Esophagus squamous epithelium (tissue), 5 donors: ENCODE measurements around the gene NUP42. TPM values are rescaled to one million over a fixed set of nuclear protein-coding genes. Genes with fewer than 3 reads are reported as not detected.

ENCODE experiments used
- DNase-seq: peaks from one replicate; lab custom pipeline; 2025; lab: John Stamatoyannopoulos, UW
- H3K27ac ChIP-seq, 4 donors: fragments of 200-600 bp; sonication (generic); one replicate each; pipeline ENCODE4 v1.5.1; 2016 to 2019; ENCODE audit warnings: mild to moderate bottlenecking in 1 of 4
- H3K27me3 ChIP-seq, 4 donors: fragments of 200-600 bp; sonication (generic); 1 replicate in 3 of 4; 2 replicates in 1 of 4; pipeline versions ENCODE4 v1.5.1 to v1.6.0; 2017 to 2021; ENCODE audit warnings: antibody characterized with exemption in 1 of 4
- H3K36me3 ChIP-seq, 3 donors: fragments of 200-600 bp; sonication (generic); one replicate each; pipeline ENCODE4 v1.5.1; 2016 to 2019
- H3K4me1 ChIP-seq, 3 donors: fragments of 200-600 bp; sonication (generic); one replicate each; pipeline ENCODE4 v1.5.1; 2017 to 2019
- H3K4me3 ChIP-seq, 4 donors: fragments of 200-600 bp; sonication (generic); 1 replicate in 3 of 4; 2 replicates in 1 of 4; pipeline ENCODE4 v1.5.1; 2016 to 2019; ENCODE audit warnings: mild to moderate bottlenecking in 2 of 4, moderate library complexity in 1 of 4
- H3K9me3 ChIP-seq, 3 donors: fragments of 200-600 bp; sonication (generic); one replicate each; pipeline ENCODE4 v1.5.1; 2016 to 2019
- POLR2A ChIP-seq, 4 donors: fragments of 450-650 bp; IDR thresholded peaks; one replicate each; pipeline ENCODE4 v1.6.1; 2017; ENCODE audit warnings: antibody characterized with exemption in 4 of 4, mild to moderate bottlenecking in 4 of 4, moderate library complexity in 3 of 4
- WGBS, 2 donors: methylation state at CpG; one replicate each; pipeline ENCODE4 v1.1.5; 2018; 5-methylcytosine and 5-hydroxymethylcytosine counted together
- intact Hi-C: fragments of 100-400 bp; cut with DNase I; formaldehyde crosslinking; loops from one replicate; pipeline ENCODE4 v1.15.0; 2022
- total RNA-seq, 4 donors: library from RNA; depleted of rRNA; stranded (reverse); fragments of >200 nt; gene quantifications; one replicate each; pipeline ENCODE4 v1.1.0, GENCODE V29; 2016
- TF ChIP-seq, protein P1 (sequence below), 6 experiments: fragments of 450-650 bp in 4 of 6; fragments of 200-600 bp in 2 of 6; sonication (generic) in 2 of 6; IDR thresholded peaks; one replicate each; pipeline ENCODE4 v1.5.1; 2016 to 2019; ENCODE audit warnings: antibody characterized with exemption in 6 of 6, mild to moderate bottlenecking in 4 of 6, moderate library complexity in 4 of 6
- donor health status: DM: yes; HTN: yes; CAD: no.

NUP42 gene
- total RNA-seq, 4 donors from 2014 or later, result 15.5 to 34.3 (median 29.1) TPM

DNA sequence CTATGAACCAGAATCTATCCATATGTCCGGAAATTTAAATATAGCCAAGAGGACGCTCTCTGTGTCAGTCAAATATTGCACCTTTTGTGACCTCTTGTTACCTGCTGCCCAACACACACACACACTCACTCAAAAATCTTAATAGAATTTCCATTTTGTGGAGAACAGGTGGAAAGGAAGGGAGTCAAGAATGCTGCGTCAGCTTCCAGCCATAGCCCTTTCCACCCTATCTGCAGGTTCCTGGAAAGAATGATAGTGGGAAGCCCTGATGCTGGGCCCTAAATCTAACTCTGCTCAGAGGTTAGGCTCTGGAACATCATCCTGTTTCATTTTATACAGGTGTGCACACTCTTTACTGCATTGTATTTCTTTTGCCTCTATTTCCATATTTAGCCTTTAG, 55.2 kb downstream of the NUP42 start:
- no peak for DNase-seq
- Histone ChIP-seq H3K9me3 (no peaks in the 10 kb centered on the region), H3K27ac (peak overlapping the region in 1 of 4 donors; percentile 80), H3K4me1 (peaks cover 4 to 47% (median 10%) of the 10 kb centered on the region in 3 donors), H3K36me3 (no peaks in the 10 kb centered on the region), H3K27me3 (peaks cover 0 to 3% (median 0%) of the 10 kb centered on the region in 4 donors), H3K4me3 (no peak overlapping the region)
- 84 to 88% methylated on average over 3 of the region's 3 CpGs for WGBS, 2 donors
- intact Hi-C loops, result no loop called here
- no peak for TF ChIP-seq POLR2A (IDR thresholded peaks at IDR 0.05)
- TF ChIP-seq, protein P1, sequence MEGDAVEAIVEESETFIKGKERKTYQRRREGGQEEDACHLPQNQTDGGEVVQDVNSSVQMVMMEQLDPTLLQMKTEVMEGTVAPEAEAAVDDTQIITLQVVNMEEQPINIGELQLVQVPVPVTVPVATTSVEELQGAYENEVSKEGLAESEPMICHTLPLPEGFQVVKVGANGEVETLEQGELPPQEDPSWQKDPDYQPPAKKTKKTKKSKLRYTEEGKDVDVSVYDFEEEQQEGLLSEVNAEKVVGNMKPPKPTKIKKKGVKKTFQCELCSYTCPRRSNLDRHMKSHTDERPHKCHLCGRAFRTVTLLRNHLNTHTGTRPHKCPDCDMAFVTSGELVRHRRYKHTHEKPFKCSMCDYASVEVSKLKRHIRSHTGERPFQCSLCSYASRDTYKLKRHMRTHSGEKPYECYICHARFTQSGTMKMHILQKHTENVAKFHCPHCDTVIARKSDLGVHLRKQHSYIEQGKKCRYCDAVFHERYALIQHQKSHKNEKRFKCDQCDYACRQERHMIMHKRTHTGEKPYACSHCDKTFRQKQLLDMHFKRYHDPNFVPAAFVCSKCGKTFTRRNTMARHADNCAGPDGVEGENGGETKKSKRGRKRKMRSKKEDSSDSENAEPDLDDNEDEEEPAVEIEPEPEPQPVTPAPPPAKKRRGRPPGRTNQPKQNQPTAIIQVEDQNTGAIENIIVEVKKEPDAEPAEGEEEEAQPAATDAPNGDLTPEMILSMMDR (IDR thresholded peaks at IDR 0.05), result no peak

DNA sequence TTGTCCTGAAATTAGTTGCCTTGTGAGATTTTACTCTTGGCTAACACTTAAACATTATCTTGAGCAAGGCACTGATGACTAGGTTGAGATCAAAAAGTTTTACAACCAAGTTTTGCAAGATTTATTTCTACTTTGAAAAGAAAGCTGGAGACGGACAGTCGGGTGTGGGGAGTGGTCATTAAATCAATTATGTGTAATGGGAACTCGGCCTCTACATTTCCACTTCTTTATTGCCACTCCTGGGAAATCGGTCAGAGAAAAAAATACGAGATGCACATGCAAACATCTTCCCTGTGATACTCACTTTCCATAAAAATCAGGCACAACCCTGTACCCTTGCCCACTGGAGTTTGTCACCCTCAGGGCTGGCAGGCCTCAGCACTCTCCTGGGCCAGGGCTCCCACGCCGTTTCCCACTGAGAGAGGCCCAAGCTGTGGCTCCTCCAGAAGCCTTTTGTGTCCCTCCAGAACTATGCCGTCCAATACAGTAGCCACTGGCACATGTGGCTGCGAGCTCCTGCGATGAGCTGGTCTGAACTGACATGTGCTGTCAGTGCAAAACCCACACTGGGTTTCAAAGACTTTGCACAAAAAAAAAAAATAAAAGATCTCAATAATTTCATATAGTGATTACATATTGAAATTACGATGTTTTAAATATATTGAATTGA, 57.3 kb downstream of the NUP42 start:
- TF ChIP-seq, protein P1 (IDR thresholded peaks at IDR 0.05), result no peak
- TF ChIP-seq POLR2A (IDR thresholded peaks at IDR 0.05), result no peak
- H3K4me1 ChIP-seq, result peaks cover 10 to 55% (median 14%) of the 10 kb centered on the region in 3 donors
- no peaks in the 10 kb centered on the region for H3K36me3 ChIP-seq
- H3K27me3 ChIP-seq, result peaks cover 0 to 3% (median 0%) of the 10 kb centered on the region in 4 donors
- 70 to 73% methylated on average over 11 of the region's 11 CpGs for WGBS, 2 donors
- no peak overlapping the region for H3K4me3 ChIP-seq
- intact Hi-C loops, result no loop called here
- no peak overlapping the region for H3K27ac ChIP-seq
- no peak for DNase-seq
- no peaks in the 10 kb centered on the region for H3K9me3 ChIP-seq

DNA sequence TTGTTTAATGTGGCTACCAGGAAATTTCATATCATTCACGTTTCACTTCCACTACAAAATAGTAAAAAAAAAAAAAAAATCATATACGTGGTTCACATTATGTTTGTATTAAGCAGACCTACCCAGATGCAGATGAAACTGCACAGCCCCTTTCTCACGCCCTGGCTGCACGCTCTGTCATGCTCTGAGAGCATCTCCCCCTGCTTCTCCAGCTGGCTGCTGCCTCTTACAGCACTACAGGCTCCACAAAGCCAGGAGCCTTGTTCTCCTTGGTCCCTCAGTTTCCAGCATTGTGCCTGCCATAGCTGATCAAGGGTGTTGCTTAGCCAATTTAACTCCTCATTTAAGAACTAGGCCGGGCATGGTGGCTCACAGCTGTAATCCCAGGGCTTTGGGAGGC, 57.9 kb downstream of the NUP42 start:
- TF ChIP-seq, protein P1 (IDR thresholded peaks at IDR 0.05), result no peak
- no peak for TF ChIP-seq POLR2A (IDR thresholded peaks at IDR 0.05)
- Histone ChIP-seq H3K4me1 (peaks cover 10 to 49% (median 14%) of the 10 kb centered on the region in 3 donors), H3K27ac (no peak overlapping the region), H3K36me3 (no peaks in the 10 kb centered on the region), H3K9me3 (no peaks in the 10 kb centered on the region), H3K27me3 (peaks cover 0 to 3% (median 0%) of the 10 kb centered on the region in 4 donors), H3K4me3 (no peak overlapping the region)
- 46 to 49% methylated on average over 4 to 5 of the region's 5 CpGs for WGBS, 2 donors
- DNase-seq, result no peak
- intact Hi-C loops, result no loop called here

DNA sequence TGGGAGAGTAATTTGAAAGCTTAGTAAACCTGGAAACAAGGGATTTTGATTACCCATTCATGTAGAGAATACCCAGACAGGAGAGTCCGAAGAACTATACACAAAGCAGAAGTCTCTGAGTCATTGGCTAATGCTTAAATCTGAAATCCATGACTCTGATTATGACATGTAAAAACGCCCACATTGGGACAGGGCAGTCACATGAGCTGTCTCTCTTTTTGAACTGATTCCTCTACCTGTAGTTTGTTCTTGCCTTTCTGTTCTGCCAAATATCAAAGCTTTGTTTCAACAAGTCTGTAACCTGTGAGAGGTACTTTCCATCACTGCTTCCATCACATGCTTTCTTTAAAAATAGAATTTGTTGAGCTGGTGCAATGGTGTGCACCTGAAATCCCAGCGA, 60.5 kb downstream of the NUP42 start:
- H3K4me1 ChIP-seq, result peaks cover 8 to 47% (median 10%) of the 10 kb centered on the region in 3 donors
- TF ChIP-seq, protein P1 (IDR thresholded peaks at IDR 0.05), result no peak
- no peak for TF ChIP-seq POLR2A (IDR thresholded peaks at IDR 0.05)
- peak overlapping the region in 3 of 4 donors; percentile 13 to 79 (median 65) for H3K27ac ChIP-seq
- DNase-seq, result no peak
- H3K27me3 ChIP-seq, result peaks cover 0 to 6% (median 0%) of the 10 kb centered on the region in 4 donors
- no peaks in the 10 kb centered on the region for H3K36me3 ChIP-seq
- intact Hi-C loops, result no loop called here
- H3K9me3 ChIP-seq, result no peaks in the 10 kb centered on the region
- no peak overlapping the region for H3K4me3 ChIP-seq
- WGBS, 2 donors, result 19 to 37% methylated on average over 3 of the region's 3 CpGs

DNA sequence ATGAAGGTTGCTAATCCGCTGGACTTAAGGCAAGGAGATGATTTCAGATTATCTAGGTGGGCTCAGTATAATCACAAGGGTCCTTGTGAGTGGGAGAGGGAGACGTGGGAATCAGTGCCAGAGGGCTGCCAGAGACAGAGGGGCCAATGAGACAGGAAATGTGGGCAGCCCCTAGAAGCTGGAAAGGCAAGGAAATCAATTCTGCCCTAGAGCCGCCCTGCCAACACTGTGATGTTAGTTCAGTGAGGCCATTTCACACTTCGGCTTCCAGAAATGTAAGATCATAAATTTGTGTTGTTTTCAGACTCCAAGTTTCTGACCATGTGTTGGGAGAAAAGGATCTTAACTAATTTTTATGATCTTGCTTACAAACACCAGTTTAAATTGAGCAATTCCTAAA, 61.1 kb downstream of the NUP42 start:
- Histone ChIP-seq H3K36me3 (no peaks in the 10 kb centered on the region), H3K27me3 (peaks cover 0 to 13% (median 0%) of the 10 kb centered on the region in 4 donors), H3K4me1 (peaks cover 10 to 53% (median 11%) of the 10 kb centered on the region in 3 donors), H3K9me3 (no peaks in the 10 kb centered on the region), H3K27ac (peak overlapping the region; percentile 8 to 79 (median 39)), H3K4me3 (no peak overlapping the region)
- intact Hi-C loops, result no loop called here
- TF ChIP-seq, protein P1 (IDR thresholded peaks at IDR 0.05), result no peak
- TF ChIP-seq POLR2A (IDR thresholded peaks at IDR 0.05), result no peak
- no peak for DNase-seq
- 58 to 59% methylated on average over 4 of the region's 4 CpGs for WGBS, 2 donors
